HCT116 (cell line): ENCODE data around the gene TNKS2. TPM values are rescaled to one million over a fixed set of nuclear protein-coding genes. Genes with fewer than 3 reads are reported as not detected.

Source experiments
- ATAC-seq: fragments of 200-7000 bp; cut with Tn5 transposase; 2 replicates; pipeline ENCODE4 v1.9.1; 2020; ENCODE audit warnings: mild to moderate bottlenecking, moderate library complexity
- BruUV-seq: library from RNA; stranded (reverse); fragments of 400-500 nt; replicated peaks from 2 replicates; lab custom pipeline; 2021; lab: Mats Ljungman, UMichigan
- CTCF ChIA-PET: fragments of 300-600 bp; sonication (Branson Sonifier 250); formaldehyde crosslinking; loops from one replicate; lab custom pipeline; 2021; ENCODE audit warnings: antibody characterized with exemption; lab: Charles Lee
- POLR2A ChIA-PET: fragments of 300-600, 350-600 bp; sonication (Branson Sonifier 250); formaldehyde crosslinking; loops from one replicate; lab custom pipeline; 2021; ENCODE audit warnings: antibody characterized with exemption; lab: Charles Lee
- RAD21 ChIA-PET, 2 experiments: fragments of 300-600 bp; sonication (Branson Sonifier 250); formaldehyde crosslinking; loops; one replicate each; lab custom pipeline; 2023; ENCODE audit warnings: low total read pairs in 2 of 2; ENCODE audit not compliant: uncharacterized antibody in 2 of 2, unreplicated experiment in 2 of 2, low non-redundant PET in 1 of 2; lab: Charles Lee
- DNase-seq: peaks from one replicate; pipeline ENCODE4 v3.0.0-alpha.2; 2010; ENCODE audit warnings: low read depth, low spot score
- H2AFZ ChIP-seq: fragments of 200-600 bp; shearing (Covaris generic), sonication (generic); 2 replicates; pipeline ENCODE4 v1.6.1; 2017; ENCODE audit warnings: low read depth, mixed run types, mixed read lengths, antibody characterized with exemption, low read length; ENCODE audit not compliant: poor library complexity, severe bottlenecking
- H3K27ac ChIP-seq: 2 replicates; pipeline ENCODE4 v1.5.1; 2012; ENCODE audit warnings: low read depth, low read length
- H3K27me3 ChIP-seq: fragments of 200-600 bp; sonication (generic); 2 replicates; pipeline ENCODE4 v1.6.1; 2016; ENCODE audit warnings: mixed run types, low read length, mixed read lengths; ENCODE audit not compliant: insufficient read depth
- H3K36me3 ChIP-seq, 2 experiments: fragments of 200-500 bp in 1 of 2; fragments of 200-600 bp in 1 of 2; sonication (Bioruptor generic) in 1 of 2; sonication (generic) in 1 of 2; 2 replicates each; pipeline versions ENCODE4 v1.5.1 to v1.6.1; 2014 to 2016; ENCODE audit warnings: low read length in 2 of 2, inconsistent platforms in 1 of 2, mixed read lengths in 1 of 2, mixed run types in 1 of 2; ENCODE audit not compliant: insufficient read depth in 2 of 2, control insufficient read depth in 1 of 2
- H3K4me1 ChIP-seq, 2 experiments: fragments of 200-600 bp in 1 of 2; sonication (generic) in 1 of 2; 2 replicates each; pipeline versions ENCODE4 v1.5.1 to v1.6.1; 2012 to 2017; ENCODE audit warnings: low read length in 2 of 2, inconsistent platforms in 1 of 2, mild to moderate bottlenecking in 1 of 2, mixed read lengths in 1 of 2, mixed run types in 1 of 2, moderate library complexity in 1 of 2; ENCODE audit not compliant: insufficient read depth in 2 of 2, control insufficient read depth in 1 of 2
- H3K4me2 ChIP-seq: fragments of 200-600 bp; sonication (generic); 2 replicates; pipeline ENCODE4 v1.6.1; 2017; ENCODE audit warnings: mixed run types, low read length, mixed read lengths
- H3K4me3 ChIP-seq, 2 experiments: fragments of 200-600 bp in 1 of 2; sonication (generic) in 1 of 2; replicated peaks in 1 of 2; 2 replicates each; pipeline ENCODE4 v1.5.1; 2011 to 2016; ENCODE audit warnings: low read length in 2 of 2, control low read depth in 1 of 2, low read depth in 1 of 2, mild to moderate bottlenecking in 1 of 2, mixed read lengths in 1 of 2, mixed run types in 1 of 2
- H3K79me2 ChIP-seq: fragments of 200-600 bp; sonication (generic); 2 replicates; pipeline ENCODE4 v1.6.1; 2017; ENCODE audit warnings: mild to moderate bottlenecking, mixed run types, low read length, moderate library complexity, mixed read lengths; ENCODE audit not compliant: insufficient read depth
- H3K9ac ChIP-seq: fragments of 200-600 bp; sonication (generic); 2 replicates; pipeline ENCODE4 v1.6.1; 2016; ENCODE audit warnings: low read length, mixed read lengths
- H3K9me2 ChIP-seq: fragments of 200-600 bp; sonication (generic), shearing (Covaris generic); 2 replicates; pipeline ENCODE4 v1.6.1; 2017; ENCODE audit warnings: mixed run types, mild to moderate bottlenecking, moderate library complexity; ENCODE audit not compliant: insufficient read depth
- H3K9me3 ChIP-seq, 2 experiments: fragments of 200-500 bp in 1 of 2; fragments of 200-600 bp in 1 of 2; sonication (Bioruptor generic) in 1 of 2; sonication (generic) in 1 of 2; 2 replicates each; pipeline ENCODE4 v1.6.1; 2014 to 2017; ENCODE audit warnings: low read length in 2 of 2, mixed read lengths in 2 of 2, inconsistent platforms in 1 of 2, low read depth in 1 of 2, mild to moderate bottlenecking in 1 of 2, mixed run types in 1 of 2, moderate library complexity in 1 of 2; ENCODE audit not compliant: control insufficient read depth in 1 of 2, insufficient read depth in 1 of 2
- H4K20me1 ChIP-seq: fragments of 200-600 bp; sonication (generic), shearing (Covaris generic); 2 replicates; pipeline ENCODE4 v1.6.1; 2017; ENCODE audit warnings: mixed run types, mild to moderate bottlenecking, moderate library complexity; ENCODE audit not compliant: insufficient read depth
- CEBPB ChIP-seq: IDR thresholded peaks from 2 replicates; pipeline ENCODE4 v1.6.1; 2012; ENCODE audit warnings: low read depth
- POLR2A ChIP-seq: IDR thresholded peaks from 2 replicates; pipeline ENCODE4 v1.7.0; 2011; ENCODE audit warnings: borderline replicate concordance; ENCODE audit not compliant: insufficient read depth, insufficient read length; ENCODE audit errors: extremely low read depth
- POLR2AphosphoS5 ChIP-seq: IDR thresholded peaks from 2 replicates; pipeline ENCODE4 v1.6.1; 2011; ENCODE audit warnings: mild to moderate bottlenecking, low read depth, low read length, moderate library complexity
- RAD21 ChIP-seq: IDR thresholded peaks from 2 replicates; pipeline ENCODE4 v1.6.1; 2012; ENCODE audit warnings: low read depth, mild to moderate bottlenecking
- REST ChIP-seq: IDR thresholded peaks from 2 replicates; pipeline ENCODE4 v1.6.1; 2012; ENCODE audit warnings: low read depth
- SIN3A ChIP-seq: IDR thresholded peaks from 2 replicates; pipeline ENCODE4 v1.6.1; 2012; ENCODE audit warnings: low read depth
- TCF7L2 ChIP-seq: IDR thresholded peaks from 2 replicates; pipeline ENCODE4 v1.7.0; 2011; ENCODE audit warnings: borderline replicate concordance, inconsistent platforms; ENCODE audit not compliant: insufficient read depth, insufficient read length; ENCODE audit errors: extremely low read depth
- YY1 ChIP-seq: IDR thresholded peaks from 2 replicates; pipeline ENCODE4 v1.6.1; 2011; ENCODE audit warnings: low read length, low read depth, moderate library complexity, mild to moderate bottlenecking; ENCODE audit not compliant: insufficient replicate concordance; ENCODE audit errors: extremely low read depth
- ZBTB33 ChIP-seq: IDR thresholded peaks from 2 replicates; pipeline ENCODE4 v1.6.1; 2011; ENCODE audit warnings: mild to moderate bottlenecking, low read length, moderate library complexity; ENCODE audit not compliant: insufficient replicate concordance; ENCODE audit errors: extremely low read depth
- intact Hi-C: fragments of 100-400 bp; cut with micrococcal nuclease; formaldehyde crosslinking; loops from 2 replicates; pipeline ENCODE4 v1.10.0; 2022
- total RNA-seq: library from RNA; stranded (reverse); gene quantifications from one replicate; pipeline ENCODE4 v1.2.1, GENCODE V29; 2021; ENCODE audit not compliant: unreplicated experiment

The TNKS2 gene
- total RNA-seq, 1 experiment from 2014 or later = 20.7 TPM

- no peaks in the 10 kb centered on the region for H3K9me3 ChIP-seq
- POLR2A ChIA-PET = no interaction called here
- no peaks in the 10 kb centered on the region for H3K4me1 ChIP-seq
- ATAC-seq = no peak
- no TSS peak for BruUV-seq
- no peak overlapping the region for H3K27ac ChIP-seq
- no peaks in the 10 kb centered on the region for H3K27me3 ChIP-seq
- no peak for DNase-seq
- intact Hi-C loops = no loop called here
- H3K9ac ChIP-seq = no peak overlapping the region
- TF ChIP-seq POLR2A = no peak
- no peak for TF ChIP-seq ZBTB33
- no peak for TF ChIP-seq REST
- TF ChIP-seq CEBPB = no peak
- no peak for TF ChIP-seq RAD21
- TF ChIP-seq SIN3A = no peak
- TF ChIP-seq YY1 = no peak
- no peak for TF ChIP-seq TCF7L2
- no peak for TF ChIP-seq POLR2AphosphoS5
- no peaks in the 10 kb centered on the region for H3K9me2 ChIP-seq
- H3K36me3 ChIP-seq = no peaks in the 10 kb centered on the region
- H4K20me1 ChIP-seq = no peaks in the 10 kb centered on the region
- RAD21 ChIA-PET = no interaction called here
- CTCF ChIA-PET = no interaction called here
- no peak overlapping the region for H3K4me3 ChIP-seq
- no peak overlapping the region for H2AFZ ChIP-seq
- no peaks in the 10 kb centered on the region for H3K79me2 ChIP-seq
- H3K4me2 ChIP-seq = no peak overlapping the region
Measured at GRCh38 chr10:91788527-91788926, 9.7 kb upstream of the TNKS2 start.
